Right ventricle myocardium inferior (tissue), 1 donor: Measurements from ENCODE around the gene TMEM143. TPM values are rescaled to one million over a fixed set of nuclear protein-coding genes. Genes with fewer than 3 reads are reported as not detected.

Experiments
- total RNA-seq: library from RNA; stranded (reverse); fragmentation: NEBNext Ultra II Directional; extraction: Animal tissue kit (Norgen Biotek cat#: 25700); gene quantifications from one replicate; pipeline ENCODE4 v1.2.1, GENCODE V29; 2021
- donor health status: DM: no; HTN: yes; CAD: no; lungs with severe emphysema.

Gene TMEM143
- total RNA-seq, 1 donor from 2014 or later, result 106 TPM

Other genes with a start within 250 kb of the TMEM143 start
- gene LIG1, start 193.6 kb downstream of the TMEM143 start, total RNA-seq, result 3.3 TPM
- gene ZSWIM9, start 193.3 kb downstream of the TMEM143 start, total RNA-seq, result 6.6 TPM
- gene CARD8, start 108.0 kb downstream of the TMEM143 start, total RNA-seq, result 34.5 TPM
- 0.78 TPM for gene ZNF114, start 93.9 kb downstream of the TMEM143 start, total RNA-seq
- 54.3 TPM for gene EMP3, start 38.4 kb downstream of the TMEM143 start, total RNA-seq
- gene SYNGR4, start 427 bp upstream of the TMEM143 start, total RNA-seq, result not detected
- gene KDELR1, start 27.6 kb upstream of the TMEM143 start, total RNA-seq, result 73.5 TPM
- gene GRIN2D, start 29.7 kb upstream of the TMEM143 start, total RNA-seq, result 0.38 TPM
- 17.7 TPM for gene GRWD1, start 82.0 kb upstream of the TMEM143 start, total RNA-seq
- 0.19 TPM for gene KCNJ14, start 91.6 kb upstream of the TMEM143 start, total RNA-seq
- gene CYTH2, start 105.4 kb upstream of the TMEM143 start, total RNA-seq, result 30.7 TPM
- 0.70 TPM for gene LMTK3, start 147.9 kb upstream of the TMEM143 start, total RNA-seq
- gene SULT2B1, start 188.2 kb upstream of the TMEM143 start, total RNA-seq, result 0.43 TPM
- not detected for gene SPACA4, start 242.8 kb upstream of the TMEM143 start, total RNA-seq